HCT116 (cell line): ENCODE results near the gene THAP5.

Experiments used
- CTCF ChIP-seq, 3 experiments: fragments of 200-600 bp in 1 of 3; sonication (generic) in 1 of 3; IDR thresholded peaks in 2 of 3; conservative IDR thresholded peaks in 1 of 3; 2 replicates each; pipeline ENCODE4 v1.5.1; 2012 to 2017; ENCODE audit warnings: low read depth in 2 of 3, low read length in 2 of 3, antibody characterized with exemption in 1 of 3, borderline replicate concordance in 1 of 3, control low read depth in 1 of 3, mild to moderate bottlenecking in 1 of 3, mixed read lengths in 1 of 3, mixed run types in 1 of 3, moderate library complexity in 1 of 3; ENCODE audit not compliant: insufficient read depth in 1 of 3
- EZH2 ChIP-seq: fragments of 200-600 bp; sonication (generic); IDR thresholded peaks from 2 replicates; pipeline ENCODE4 v1.6.1; 2017; ENCODE audit warnings: antibody characterized with exemption, mixed run types
- MAX ChIP-seq: IDR thresholded peaks from 2 replicates; pipeline ENCODE4 v1.6.1; 2012
- POLR2A ChIP-seq: IDR thresholded peaks from 2 replicates; pipeline ENCODE4 v1.7.0; 2011; ENCODE audit warnings: borderline replicate concordance; ENCODE audit not compliant: insufficient read depth, insufficient read length; ENCODE audit errors: extremely low read depth
- POLR2AphosphoS5 ChIP-seq: IDR thresholded peaks from 2 replicates; pipeline ENCODE4 v1.6.1; 2011; ENCODE audit warnings: mild to moderate bottlenecking, low read depth, low read length, moderate library complexity
- TCF7L2 ChIP-seq: IDR thresholded peaks from 2 replicates; pipeline ENCODE4 v1.7.0; 2011; ENCODE audit warnings: borderline replicate concordance, inconsistent platforms; ENCODE audit not compliant: insufficient read depth, insufficient read length; ENCODE audit errors: extremely low read depth

GRCh38 chr7:108572480-108572879 lies 3.0 kb upstream of the THAP5 start:
- TF ChIP-seq EZH2 (no peak), POLR2AphosphoS5 (no peak), CTCF (IDR thresholded peaks at IDR 0.05 in 2 of 3, conservative IDR thresholded peaks at IDR 0.05 in 1 of 3; ENCODE audit: borderline replicate concordance in 1 of 3, insufficient read depth in 1 of 3, low read depth in 2 of 3, low read length in 2 of 3) (no peak), POLR2A (no peak), MAX (no peak), TCF7L2 (no peak)
